HUES64 (cell line): ENCODE measurements around the gene RNU6-7.

Experiments
- H3K27ac ChIP-seq: 2 replicates; pipeline ENCODE4 v1.7.0; 2013; ENCODE audit warnings: low read depth, low read length, inconsistent platforms
- H3K27me3 ChIP-seq: 2 replicates; pipeline ENCODE4 v1.6.1; 2013; ENCODE audit warnings: mild to moderate bottlenecking, low read length; ENCODE audit not compliant: insufficient read depth
- H3K36me3 ChIP-seq: 2 replicates; pipeline ENCODE4 v1.6.1; 2013; ENCODE audit warnings: mild to moderate bottlenecking, low read length; ENCODE audit not compliant: insufficient read depth
- H3K4me1 ChIP-seq: 2 replicates; pipeline ENCODE4 v1.6.1; 2013; ENCODE audit warnings: mild to moderate bottlenecking, low read length, moderate library complexity; ENCODE audit not compliant: insufficient read depth
- H3K4me3 ChIP-seq: 2 replicates; pipeline ENCODE4 v1.5.1; 2013; ENCODE audit warnings: mild to moderate bottlenecking, low read length, moderate library complexity
- H3K9ac ChIP-seq: 2 replicates; pipeline ENCODE4 v1.6.1; 2013; ENCODE audit warnings: mild to moderate bottlenecking, low read depth, low read length
- H3K9me3 ChIP-seq: 2 replicates; pipeline ENCODE4 v1.6.1; 2013; ENCODE audit warnings: low read depth, low read length; ENCODE audit not compliant: insufficient read depth
- WGBS: fragments of 150-250, 120-280 bp; methylation state at CpG from one replicate; pipeline ENCODE4 v1.1.7; 2013; ENCODE audit warnings: missing lambda C conversion rate; 5-methylcytosine and 5-hydroxymethylcytosine counted together

The RNU6-7 gene

GRCh38 chr14:32230695-32231280 is 28.9 kb downstream of the RNU6-7 start:
- H3K4me1 ChIP-seq, result no peaks in the 10 kb centered on the region
- WGBS, result 76% methylated on average over 2 of the region's 2 CpGs
- H3K9ac ChIP-seq, result no peak overlapping the region
- H3K4me3 ChIP-seq, result no peak overlapping the region
- H3K27me3 ChIP-seq, result no peaks in the 10 kb centered on the region
- H3K9me3 ChIP-seq, result no peaks in the 10 kb centered on the region
- H3K27ac ChIP-seq, result no peak overlapping the region
- H3K36me3 ChIP-seq, result no peaks in the 10 kb centered on the region

GRCh38 chr14:32232481-32232880 is 30.6 kb downstream of the RNU6-7 start:
- H3K27ac ChIP-seq, result no peak overlapping the region
- WGBS, result 95% methylated on average over 1 of the region's 1 CpG
- H3K4me1 ChIP-seq, result no peaks in the 10 kb centered on the region
- H3K27me3 ChIP-seq, result no peaks in the 10 kb centered on the region
- H3K36me3 ChIP-seq, result no peaks in the 10 kb centered on the region
- no peak overlapping the region for H3K4me3 ChIP-seq
- H3K9me3 ChIP-seq, result no peaks in the 10 kb centered on the region
- no peak overlapping the region for H3K9ac ChIP-seq

GRCh38 chr14:32233260-32233659 is 31.4 kb downstream of the RNU6-7 start:
- Histone ChIP-seq H3K4me1 (no peaks in the 10 kb centered on the region), H3K27me3 (no peaks in the 10 kb centered on the region), H3K36me3 (no peaks in the 10 kb centered on the region), H3K9ac (no peak overlapping the region), H3K27ac (no peak overlapping the region), H3K4me3 (no peak overlapping the region), H3K9me3 (no peaks in the 10 kb centered on the region)
- WGBS, result 100% methylated on average over 1 of the region's 1 CpG

GRCh38 chr14:32244404-32244803 is 42.6 kb downstream of the RNU6-7 start:
- Histone ChIP-seq H3K27ac (no peak overlapping the region), H3K9me3 (peaks cover 13% of the 10 kb centered on the region), H3K9ac (no peak overlapping the region), H3K36me3 (no peaks in the 10 kb centered on the region), H3K27me3 (no peaks in the 10 kb centered on the region), H3K4me1 (no peaks in the 10 kb centered on the region), H3K4me3 (no peak overlapping the region)

- Histone ChIP-seq H3K4me3 (no peak overlapping the region), H3K27me3 (no peaks in the 10 kb centered on the region), H3K9ac (no peak overlapping the region), H3K4me1 (no peaks in the 10 kb centered on the region), H3K36me3 (no peaks in the 10 kb centered on the region), H3K9me3 (no peaks in the 10 kb centered on the region), H3K27ac (no peak overlapping the region)
- WGBS, result 93% methylated on average over 5 of the region's 5 CpGs
Measured at GRCh38 chr14:32246751-32247150, 44.9 kb downstream of the RNU6-7 start.

GRCh38 chr14:32249371-32249770 is 47.5 kb downstream of the RNU6-7 start:
- 89% methylated on average over 5 of the region's 5 CpGs for WGBS
- H3K27ac ChIP-seq, result no peak overlapping the region
- H3K27me3 ChIP-seq, result no peaks in the 10 kb centered on the region
- H3K36me3 ChIP-seq, result no peaks in the 10 kb centered on the region
- H3K9me3 ChIP-seq, result no peaks in the 10 kb centered on the region
- H3K4me1 ChIP-seq, result no peaks in the 10 kb centered on the region
- H3K4me3 ChIP-seq, result no peak overlapping the region
- no peak overlapping the region for H3K9ac ChIP-seq

GRCh38 chr14:32249780-32250179 is 47.9 kb downstream of the RNU6-7 start:
- no peak overlapping the region for H3K9ac ChIP-seq

GRCh38 chr14:32250681-32251080 is 48.8 kb downstream of the RNU6-7 start:
- 87% methylated on average over 2 of the region's 3 CpGs for WGBS
- no peak overlapping the region for H3K9ac ChIP-seq
- no peaks in the 10 kb centered on the region for H3K27me3 ChIP-seq
- no peaks in the 10 kb centered on the region for H3K9me3 ChIP-seq
- H3K4me1 ChIP-seq, result no peaks in the 10 kb centered on the region; the same call in 1 of the 2 replicates
- H3K27ac ChIP-seq, result no peak overlapping the region
- H3K36me3 ChIP-seq, result no peaks in the 10 kb centered on the region
- H3K4me3 ChIP-seq, result no peak overlapping the region

More at GRCh38 chr14:32249780-32250179, 47.9 kb downstream of the RNU6-7 start:
- no peak overlapping the region for H3K27ac ChIP-seq
- no peak overlapping the region for H3K4me3 ChIP-seq
- WGBS, result 89% methylated on average over 4 of the region's 4 CpGs
- H3K27me3 ChIP-seq, result no peaks in the 10 kb centered on the region
- H3K4me1 ChIP-seq, result no peaks in the 10 kb centered on the region
- no peaks in the 10 kb centered on the region for H3K36me3 ChIP-seq
- H3K9me3 ChIP-seq, result no peaks in the 10 kb centered on the region

- no peaks in the 10 kb centered on the region for H3K27me3 ChIP-seq
- WGBS, result 100% methylated on average over 2 of the region's 4 CpGs
- no peaks in the 10 kb centered on the region; the same call in 1 of the 2 replicates for H3K4me1 ChIP-seq
- H3K9ac ChIP-seq, result no peak overlapping the region
- H3K9me3 ChIP-seq, result no peaks in the 10 kb centered on the region
- H3K36me3 ChIP-seq, result no peaks in the 10 kb centered on the region
- no peak overlapping the region for H3K4me3 ChIP-seq
- H3K27ac ChIP-seq, result no peak overlapping the region
Measured at GRCh38 chr14:32251530-32251929, 49.7 kb downstream of the RNU6-7 start.
